ENCODE data around the gene ARHGAP8. TPM values are rescaled to one million over a fixed set of nuclear protein-coding genes. Genes with fewer than 3 reads are reported as not detected.

ARHGAP8 gene
- total and polyA plus RNA-seq, 2 donors (not counting 3 experiments of a cell fraction or from before 2014, with no cell fraction given), result not detected

- FAIRE-seq (no peak), DNase-seq (ENCODE audit: low read depth, low spot score) (no peak)
- H3K4me1 ChIP-seq (ENCODE audit: control insufficient read depth, extremely low read depth, insufficient read depth, low read length), result no peaks in the 10 kb centered on the region
- no peak overlapping the region for H3K9ac ChIP-seq (replicated peaks; ENCODE audit: extremely low read depth, insufficient read depth, low read length)
- no peaks in the 10 kb centered on the region for H3K9me1 ChIP-seq (replicated peaks; ENCODE audit: control insufficient read depth, extremely low read depth, insufficient read depth, low read length)
- H3K27me3 ChIP-seq (ENCODE audit: control insufficient read depth in 2 of 2, insufficient read depth in 2 of 2, low read length in 2 of 2), result peaks cover 21 to 24% of the 10 kb centered on the region in 2 experiments
- no peak overlapping the region for H2AFZ ChIP-seq (ENCODE audit: low read depth, low read length)
- intact Hi-C loops (cut with micrococcal nuclease) (no loop called here), dilution Hi-C loops (cut with MboI; ENCODE audit: extremely low pct_ligation_motif_present, low sequenced_read_pairs) (no loop called here)
- no peaks in the 10 kb centered on the region for H4K20me1 ChIP-seq (replicated peaks; ENCODE audit: control insufficient read depth, extremely low read depth, insufficient read depth, low read length)
- CTCF ChIA-PET, result no interaction called here
- POLR2A ChIA-PET, result no interaction called here
- no peak overlapping the region for H3K4me2 ChIP-seq (ENCODE audit: insufficient read depth, low read length)
- no peaks in the 10 kb centered on the region for H3K36me3 ChIP-seq (ENCODE audit: control insufficient read depth in 2 of 2, extremely low read depth in 1 of 2, insufficient read depth in 2 of 2, low read length in 2 of 2)
- no peaks in the 10 kb centered on the region for H3K79me2 ChIP-seq (ENCODE audit: control insufficient read depth, insufficient read depth, low read length)
- no TSS peak for BruUV-seq (replicated peaks)
- H3K27ac ChIP-seq (ENCODE audit: insufficient read depth, low read depth, low read length), result no peak overlapping the region
- H3K9me3 ChIP-seq (replicated peaks; ENCODE audit: control insufficient read depth, insufficient read depth, low read length), result no peaks in the 10 kb centered on the region
- no peak overlapping the region for H3K4me3 ChIP-seq (replicated peaks in 1 of 3; ENCODE audit: insufficient read depth in 1 of 3, low read depth in 1 of 3, low read length in 3 of 3)
- no peak for TF ChIP-seq POLR2A (IDR thresholded peaks at IDR 0.05; ENCODE audit: low read depth, low read length)
- TF ChIP-seq CTCF (IDR thresholded peaks at IDR 0.05; ENCODE audit: extremely low read depth in 1 of 2, insufficient read depth in 1 of 2, low read depth in 1 of 2, low read length in 2 of 2), result no peak
- TF ChIP-seq POLR2AphosphoS5 (IDR thresholded peaks at IDR 0.05; ENCODE audit: insufficient read depth, low read depth, low read length), result no peak
- no peak for TF ChIP-seq GATA2 (IDR thresholded peaks at IDR 0.05; ENCODE audit: insufficient read depth, insufficient read length, low read depth, low read length)
- TF ChIP-seq JUN (IDR thresholded peaks at IDR 0.05; ENCODE audit: borderline replicate concordance, insufficient read depth, insufficient read length, low read depth), result no peak
- TF ChIP-seq MYC (IDR thresholded peaks at IDR 0.05; ENCODE audit: low read depth, low read length), result no peak
- no peak for TF ChIP-seq FOS (IDR thresholded peaks at IDR 0.05; ENCODE audit: borderline replicate concordance, insufficient read depth, low read length)
Measured at GRCh38 chr22:44748524-44748923, 3.9 kb upstream of the ARHGAP8 start.

GRCh38 chr22:44750481-44750880 lies 1.9 kb upstream of the ARHGAP8 start:
- Histone ChIP-seq H4K20me1 (replicated peaks; ENCODE audit: control insufficient read depth, extremely low read depth, insufficient read depth, low read length) (no peaks in the 10 kb centered on the region), H3K27ac (ENCODE audit: insufficient read depth, low read depth, low read length) (no peak overlapping the region), H3K36me3 (ENCODE audit: control insufficient read depth in 2 of 2, extremely low read depth in 1 of 2, insufficient read depth in 2 of 2, low read length in 2 of 2) (no peaks in the 10 kb centered on the region), H2AFZ (ENCODE audit: low read depth, low read length) (no peak overlapping the region), H3K9me3 (replicated peaks; ENCODE audit: control insufficient read depth, insufficient read depth, low read length) (no peaks in the 10 kb centered on the region), H3K79me2 (ENCODE audit: control insufficient read depth, insufficient read depth, low read length) (no peaks in the 10 kb centered on the region), H3K9ac (replicated peaks; ENCODE audit: extremely low read depth, insufficient read depth, low read length) (no peak overlapping the region), H3K4me3 (replicated peaks in 1 of 3; ENCODE audit: insufficient read depth in 1 of 3, low read depth in 1 of 3, low read length in 3 of 3) (no peak overlapping the region), H3K9me1 (replicated peaks; ENCODE audit: control insufficient read depth, extremely low read depth, insufficient read depth, low read length) (no peaks in the 10 kb centered on the region), H3K27me3 (ENCODE audit: control insufficient read depth in 2 of 2, insufficient read depth in 2 of 2, low read length in 2 of 2) (peaks cover 33% of the 10 kb centered on the region in 2 experiments), H3K4me2 (ENCODE audit: insufficient read depth, low read length) (no peak overlapping the region), H3K4me1 (ENCODE audit: control insufficient read depth, extremely low read depth, insufficient read depth, low read length) (no peaks in the 10 kb centered on the region)
- no TSS peak for BruUV-seq (replicated peaks)
- DNase-seq (ENCODE audit: low read depth, low spot score), result no peak
- intact Hi-C loops (cut with micrococcal nuclease), result no loop called here
- CTCF ChIA-PET, result no interaction called here
- POLR2A ChIA-PET, result no interaction called here
- dilution Hi-C loops (cut with MboI; ENCODE audit: extremely low pct_ligation_motif_present, low sequenced_read_pairs), result no loop called here
- TF ChIP-seq POLR2AphosphoS5 (IDR thresholded peaks at IDR 0.05; ENCODE audit: insufficient read depth, low read depth, low read length) (no peak), JUN (IDR thresholded peaks at IDR 0.05; ENCODE audit: borderline replicate concordance, insufficient read depth, insufficient read length, low read depth) (no peak)
- FAIRE-seq, result no peak
